ENCODE measurements around the gene STOX1. TPM values are rescaled to one million over a fixed set of nuclear protein-coding genes. Genes with fewer than 3 reads are reported as not detected.

STOX1 gene
- total and polyA plus RNA-seq, 9 donors, result 0.71 to 11.5 (median 1.3) TPM

- no peaks in the 10 kb centered on the region for H3K36me3 ChIP-seq
- DNase-seq, result no peak
- WGBS, 3 donors, result 41 to 80% (median 75%) methylated on average over 2 of the region's 2 CpGs
- H3K4me3 ChIP-seq, result no peak overlapping the region
- no peak overlapping the region for H3K27ac ChIP-seq
- TF ChIP-seq CTCF (IDR thresholded peaks at IDR 0.05) (no peak), EP300 (IDR thresholded peaks at IDR 0.05) (no peak), POLR2A (IDR thresholded peaks at IDR 0.05) (no peak)
- intact Hi-C loops (cut with DNase I), result no loop called here
- H3K27me3 ChIP-seq, result no peaks in the 10 kb centered on the region
- no peaks in the 10 kb centered on the region for H3K9me3 ChIP-seq
- peaks cover 9% of the 10 kb centered on the region for H3K4me1 ChIP-seq (ENCODE audit: insufficient read depth)
Observed at GRCh38 chr10:68869623-68870022, 42.3 kb downstream of the STOX1 start.

GRCh38 chr10:68870061-68870460 is 42.7 kb downstream of the STOX1 start:
- H3K27ac ChIP-seq, result no peak overlapping the region
- no peak for TF ChIP-seq EP300 (IDR thresholded peaks at IDR 0.05)
- no peak for TF ChIP-seq POLR2A (IDR thresholded peaks at IDR 0.05)
- no peak for TF ChIP-seq CTCF (IDR thresholded peaks at IDR 0.05)
- intact Hi-C loops (cut with DNase I), result no loop called here

GRCh38 chr10:68870545-68871104 is 43.3 kb downstream of the STOX1 start:
- no peak for DNase-seq
- Histone ChIP-seq H3K4me1 (ENCODE audit: insufficient read depth) (peaks cover 9% of the 10 kb centered on the region), H3K27ac (no peak overlapping the region), H3K27me3 (no peaks in the 10 kb centered on the region), H3K36me3 (no peaks in the 10 kb centered on the region), H3K9me3 (no peaks in the 10 kb centered on the region), H3K4me3 (no peak overlapping the region)
- intact Hi-C loops (cut with DNase I), result no loop called here
- WGBS, 3 donors, result 35 to 40% (median 37%) methylated on average over 3 of the region's 3 CpGs
- TF ChIP-seq POLR2A (IDR thresholded peaks at IDR 0.05) (no peak), CTCF (IDR thresholded peaks at IDR 0.05) (no peak)

More at GRCh38 chr10:68870061-68870460, 42.7 kb downstream of the STOX1 start:
- no peaks in the 10 kb centered on the region for H3K27me3 ChIP-seq
- no peaks in the 10 kb centered on the region for H3K36me3 ChIP-seq
- H3K4me3 ChIP-seq, result no peak overlapping the region
- no peak for DNase-seq
- no peaks in the 10 kb centered on the region for H3K9me3 ChIP-seq
- WGBS, 3 donors, result 88 to 89% (median 89%) methylated on average over 2 of the region's 2 CpGs
- peaks cover 9% of the 10 kb centered on the region for H3K4me1 ChIP-seq (ENCODE audit: insufficient read depth)

- intact Hi-C loops (cut with DNase I), result no loop called here
- no peak overlapping the region for H3K4me3 ChIP-seq
- 23 to 29% (median 27%) methylated on average over 6 of the region's 6 CpGs for WGBS, 3 donors
- no peaks in the 10 kb centered on the region for H3K27me3 ChIP-seq
- H3K9me3 ChIP-seq, result no peaks in the 10 kb centered on the region
- H3K4me1 ChIP-seq (ENCODE audit: insufficient read depth), result peaks cover 9% of the 10 kb centered on the region
- no peak for TF ChIP-seq POLR2A (IDR thresholded peaks at IDR 0.05)
- no peak for TF ChIP-seq EP300 (IDR thresholded peaks at IDR 0.05)
- TF ChIP-seq CTCF (IDR thresholded peaks at IDR 0.05), result no peak
- DNase-seq, result no peak
- no peak overlapping the region for H3K27ac ChIP-seq
- H3K36me3 ChIP-seq, result no peaks in the 10 kb centered on the region
Observed at GRCh38 chr10:68871105-68871711, 43.9 kb downstream of the STOX1 start.

Data from ovary (tissue), 9 donors.